ENCODE measurements around the gene RNF213.

- TF ChIP-seq, protein P1, sequence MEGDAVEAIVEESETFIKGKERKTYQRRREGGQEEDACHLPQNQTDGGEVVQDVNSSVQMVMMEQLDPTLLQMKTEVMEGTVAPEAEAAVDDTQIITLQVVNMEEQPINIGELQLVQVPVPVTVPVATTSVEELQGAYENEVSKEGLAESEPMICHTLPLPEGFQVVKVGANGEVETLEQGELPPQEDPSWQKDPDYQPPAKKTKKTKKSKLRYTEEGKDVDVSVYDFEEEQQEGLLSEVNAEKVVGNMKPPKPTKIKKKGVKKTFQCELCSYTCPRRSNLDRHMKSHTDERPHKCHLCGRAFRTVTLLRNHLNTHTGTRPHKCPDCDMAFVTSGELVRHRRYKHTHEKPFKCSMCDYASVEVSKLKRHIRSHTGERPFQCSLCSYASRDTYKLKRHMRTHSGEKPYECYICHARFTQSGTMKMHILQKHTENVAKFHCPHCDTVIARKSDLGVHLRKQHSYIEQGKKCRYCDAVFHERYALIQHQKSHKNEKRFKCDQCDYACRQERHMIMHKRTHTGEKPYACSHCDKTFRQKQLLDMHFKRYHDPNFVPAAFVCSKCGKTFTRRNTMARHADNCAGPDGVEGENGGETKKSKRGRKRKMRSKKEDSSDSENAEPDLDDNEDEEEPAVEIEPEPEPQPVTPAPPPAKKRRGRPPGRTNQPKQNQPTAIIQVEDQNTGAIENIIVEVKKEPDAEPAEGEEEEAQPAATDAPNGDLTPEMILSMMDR (IDR thresholded peaks at IDR 0.05; ENCODE audit: low read depth, low read length): no peak
- TF ChIP-seq POLR2A (IDR thresholded peaks at IDR 0.05; ENCODE audit: extremely low read depth, insufficient read length): no peak
Observed at GRCh38 chr17:80308692-80309517, 48.3 kb downstream of the RNF213 start.

Data from NB4 (cell line).